Muscle of leg (tissue), 11 donors: Measurements from ENCODE around the gene KCNJ10. TPM values are rescaled to one million over a fixed set of nuclear protein-coding genes. Genes with fewer than 3 reads are reported as not detected.

ENCODE experiments used
- DNase-seq: peaks from one replicate; pipeline ENCODE4 v3.0.0; 2013
- H3K27ac ChIP-seq: one replicate; pipeline ENCODE4 v1.5.1; 2013; ENCODE audit warnings: mild to moderate bottlenecking, low read length, control low read depth
- H3K27me3 ChIP-seq: one replicate; pipeline ENCODE4 v1.6.1; 2013; ENCODE audit warnings: low read length; ENCODE audit not compliant: control insufficient read depth, insufficient read depth
- H3K36me3 ChIP-seq: one replicate; pipeline ENCODE4 v1.6.1; 2013; ENCODE audit warnings: low read length; ENCODE audit not compliant: control insufficient read depth, insufficient read depth
- H3K4me1 ChIP-seq: one replicate; pipeline ENCODE4 v1.6.1; 2013; ENCODE audit warnings: low read length; ENCODE audit not compliant: control insufficient read depth, insufficient read depth
- H3K4me3 ChIP-seq: one replicate; pipeline ENCODE4 v1.5.1; 2013; ENCODE audit warnings: low read length, control low read depth
- H3K9me3 ChIP-seq: replicated peaks from 2 replicates; pipeline ENCODE4 v1.6.1; 2013; ENCODE audit warnings: low read depth, low read length; ENCODE audit not compliant: control insufficient read depth
- WGBS: methylation state at CpG from one replicate; pipeline ENCODE4 v1.1.5; 2013; ENCODE audit warnings: missing lambda C conversion rate; ENCODE audit not compliant: insufficient coverage; 5-methylcytosine and 5-hydroxymethylcytosine counted together
- polyA plus RNA-seq, 8 donors: library from polyadenylated mRNA; unstranded; fragments of 120-200 nt; gene quantifications; one replicate each; pipeline versions ENCODE4 v1.2.1 to v1.2.3, GENCODE V29; 2013; ENCODE audit warnings: inconsistent platforms in 1 of 8, low replicate concordance in 1 of 8; ENCODE audit not compliant: insufficient read length in 8 of 8, insufficient read depth in 1 of 8
- total RNA-seq: library from RNA; stranded (reverse); fragments of 120-200 nt; gene quantifications from one replicate; pipeline ENCODE4 v1.2.4, GENCODE V29; 2013

Gene KCNJ10
- total and polyA plus RNA-seq, 9 donors, result 0.30 to 1.6 (median 0.64) TPM

- DNase-seq, result no peak
- no CpG with 5 or more reads among the region's 2 CpGs for WGBS
- H3K4me3 ChIP-seq, result no peak overlapping the region
- no peak overlapping the region for H3K27ac ChIP-seq
- no peaks in the 10 kb centered on the region for H3K36me3 ChIP-seq
- peaks cover 5% of the 10 kb centered on the region for H3K27me3 ChIP-seq
- no peaks in the 10 kb centered on the region for H3K4me1 ChIP-seq
- H3K9me3 ChIP-seq, result no peaks in the 10 kb centered on the region
Measured at GRCh38 chr1:160009081-160009480, 60.9 kb downstream of the KCNJ10 start.

- H3K36me3 ChIP-seq, result no peaks in the 10 kb centered on the region
- WGBS, result no CpG with 5 or more reads among the region's 3 CpGs
- H3K4me1 ChIP-seq, result no peaks in the 10 kb centered on the region
- DNase-seq, result peak; percentile 25
- H3K27me3 ChIP-seq, result peaks cover 5% of the 10 kb centered on the region
- no peaks in the 10 kb centered on the region for H3K9me3 ChIP-seq
- no peak overlapping the region for H3K4me3 ChIP-seq
- no peak overlapping the region for H3K27ac ChIP-seq
Measured at GRCh38 chr1:160007577-160008200, 62.3 kb downstream of the KCNJ10 start.

DNA sequence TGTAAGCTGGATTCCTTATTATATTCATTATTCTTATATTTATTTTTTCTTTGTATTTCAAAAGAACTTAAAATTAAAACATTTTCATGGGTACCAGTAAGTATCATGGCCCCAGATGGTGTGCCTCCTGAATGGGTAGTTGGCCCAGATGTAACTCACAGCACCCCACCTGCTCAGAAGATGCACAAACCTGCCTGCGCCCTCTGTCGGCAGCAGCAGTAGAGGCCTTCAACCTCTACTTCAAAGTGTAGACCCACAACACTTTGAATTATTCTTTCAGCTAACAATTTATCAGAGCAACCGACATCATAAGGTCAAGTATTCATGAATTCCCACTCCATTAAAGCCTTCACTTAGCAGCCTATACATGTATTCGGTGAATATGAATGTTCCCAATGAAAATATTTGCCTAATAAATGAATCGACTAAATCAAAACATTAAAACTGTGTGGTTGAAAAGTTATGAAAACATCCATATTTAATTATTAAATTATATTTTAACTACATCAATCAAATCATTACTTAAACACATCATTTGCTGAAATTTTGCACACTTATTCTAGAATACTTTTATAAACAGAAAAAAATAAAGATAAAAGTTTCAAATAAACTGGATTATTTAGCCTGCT lies 63.5 kb downstream of the KCNJ10 start:
- peak; percentile 59 for DNase-seq
- H3K9me3 ChIP-seq, result no peaks in the 10 kb centered on the region
- no peaks in the 10 kb centered on the region for H3K36me3 ChIP-seq
- peaks cover 3% of the 10 kb centered on the region for H3K27me3 ChIP-seq
- H3K4me1 ChIP-seq, result no peaks in the 10 kb centered on the region
- no peak overlapping the region for H3K27ac ChIP-seq
- H3K4me3 ChIP-seq, result no peak overlapping the region
- 0% methylated on average over 2 of the region's 5 CpGs for WGBS

GRCh38 chr1:160005070-160005469 lies 64.9 kb downstream of the KCNJ10 start:
- 74% methylated on average over 4 of the region's 4 CpGs for WGBS
- H3K36me3 ChIP-seq, result no peaks in the 10 kb centered on the region

GRCh38 chr1:160004425-160004824 lies 65.5 kb downstream of the KCNJ10 start:
- Histone ChIP-seq H3K4me1 (no peaks in the 10 kb centered on the region), H3K9me3 (no peaks in the 10 kb centered on the region), H3K4me3 (no peak overlapping the region), H3K36me3 (no peaks in the 10 kb centered on the region), H3K27me3 (no peaks in the 10 kb centered on the region), H3K27ac (no peak overlapping the region)
- DNase-seq, result no peak
- WGBS, result 78% methylated on average over 1 of the region's 2 CpGs

More at GRCh38 chr1:160005070-160005469, 64.9 kb downstream of the KCNJ10 start:
- Histone ChIP-seq H3K27me3 (no peaks in the 10 kb centered on the region), H3K9me3 (no peaks in the 10 kb centered on the region), H3K4me1 (no peaks in the 10 kb centered on the region), H3K4me3 (no peak overlapping the region), H3K27ac (no peak overlapping the region)
- DNase-seq, result no peak

DNA sequence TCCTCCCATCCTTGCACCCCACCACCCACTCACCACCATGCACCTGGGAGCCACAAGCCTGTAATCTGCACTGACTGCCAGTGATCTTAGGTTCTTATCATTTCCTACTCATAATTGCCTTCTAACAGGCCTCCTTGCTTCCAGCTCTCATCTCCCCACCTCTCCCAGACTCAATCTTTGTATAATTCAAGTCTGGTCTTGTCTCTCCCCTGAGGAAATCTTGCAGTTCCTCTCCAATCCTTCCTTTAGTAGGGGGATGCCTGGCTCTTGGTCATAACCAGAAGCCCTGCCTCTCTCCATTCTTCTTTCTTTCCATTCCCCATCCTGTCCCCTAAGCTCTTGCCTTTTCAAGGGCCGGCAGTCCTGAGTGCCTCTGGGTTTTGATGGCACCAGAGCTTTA lies 66.0 kb downstream of the KCNJ10 start:
- Histone ChIP-seq H3K4me1 (no peaks in the 10 kb centered on the region), H3K27me3 (peaks cover 2% of the 10 kb centered on the region), H3K9me3 (no peaks in the 10 kb centered on the region), H3K27ac (no peak overlapping the region), H3K36me3 (no peaks in the 10 kb centered on the region), H3K4me3 (no peak overlapping the region)
- 58% methylated on average over 1 of the region's 1 CpG for WGBS
- no peak for DNase-seq

GRCh38 chr1:160001440-160001839 lies 68.5 kb downstream of the KCNJ10 start:
- Histone ChIP-seq H3K36me3 (no peaks in the 10 kb centered on the region), H3K4me1 (no peaks in the 10 kb centered on the region), H3K27ac (no peak overlapping the region), H3K27me3 (peaks cover 2% of the 10 kb centered on the region), H3K4me3 (no peak overlapping the region), H3K9me3 (no peaks in the 10 kb centered on the region)
- no CpG with 5 or more reads among the region's 2 CpGs for WGBS
- DNase-seq, result no peak

- H3K36me3 ChIP-seq, result no peaks in the 10 kb centered on the region
- no peak overlapping the region for H3K27ac ChIP-seq
- H3K9me3 ChIP-seq, result no peaks in the 10 kb centered on the region
- H3K4me1 ChIP-seq, result no peaks in the 10 kb centered on the region
- WGBS, result 50% methylated on average over 3 of the region's 4 CpGs
- H3K27me3 ChIP-seq, result peaks cover 2% of the 10 kb centered on the region
- H3K4me3 ChIP-seq, result no peak overlapping the region
- no peak for DNase-seq
Measured at GRCh38 chr1:159999204-159999603, 70.8 kb downstream of the KCNJ10 start.

DNA sequence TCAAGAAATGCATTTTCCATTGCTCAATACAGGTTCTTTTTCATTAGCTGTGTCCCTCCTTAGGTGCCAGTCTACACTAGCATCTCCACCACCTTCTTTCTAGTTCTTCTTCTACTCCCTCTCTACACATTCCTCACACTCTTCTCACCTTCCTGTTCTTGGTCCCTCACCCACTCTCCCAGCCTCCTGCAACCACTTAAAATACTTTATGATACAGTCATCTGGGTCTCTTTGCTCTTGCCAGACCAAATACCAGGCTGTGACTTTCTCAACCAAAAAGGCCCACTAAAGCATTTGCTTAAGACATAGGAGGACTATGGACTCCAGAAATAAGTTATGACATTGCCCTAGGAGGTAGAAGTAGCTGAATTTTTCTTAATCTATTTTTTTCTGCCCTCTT lies 73.3 kb downstream of the KCNJ10 start:
- Histone ChIP-seq H3K4me3 (no peak overlapping the region), H3K4me1 (no peaks in the 10 kb centered on the region), H3K27me3 (peaks cover 2% of the 10 kb centered on the region), H3K9me3 (no peaks in the 10 kb centered on the region), H3K36me3 (no peaks in the 10 kb centered on the region), H3K27ac (no peak overlapping the region)
- no peak for DNase-seq

- no peaks in the 10 kb centered on the region for H3K4me1 ChIP-seq
- H3K9me3 ChIP-seq, result no peaks in the 10 kb centered on the region
- DNase-seq, result no peak
- H3K36me3 ChIP-seq, result no peaks in the 10 kb centered on the region
- H3K27ac ChIP-seq, result no peak overlapping the region
- WGBS, result 67% methylated on average over 2 of the region's 2 CpGs
- no peak overlapping the region for H3K4me3 ChIP-seq
- H3K27me3 ChIP-seq, result peaks cover 2% of the 10 kb centered on the region
Measured at GRCh38 chr1:159994896-159995295, 75.1 kb downstream of the KCNJ10 start.
